Ishikawa (cell line): ENCODE data around the gene TMEM207.

Experiments used
- CEBPB ChIP-seq: IDR thresholded peaks from 2 replicates; pipeline ENCODE4 v1.6.1; 2012
- FOXM1 ChIP-seq: IDR thresholded peaks from 2 replicates; pipeline ENCODE4 v1.6.1; 2012; ENCODE audit warnings: low read depth, borderline replicate concordance
- RAD21 ChIP-seq: IDR thresholded peaks from 2 replicates; pipeline ENCODE4 v1.6.1; 2012; ENCODE audit warnings: low read depth
- REST ChIP-seq: IDR thresholded peaks from 2 replicates; pipeline ENCODE4 v1.6.1; 2012; ENCODE audit warnings: low read depth, mild to moderate bottlenecking

DNA sequence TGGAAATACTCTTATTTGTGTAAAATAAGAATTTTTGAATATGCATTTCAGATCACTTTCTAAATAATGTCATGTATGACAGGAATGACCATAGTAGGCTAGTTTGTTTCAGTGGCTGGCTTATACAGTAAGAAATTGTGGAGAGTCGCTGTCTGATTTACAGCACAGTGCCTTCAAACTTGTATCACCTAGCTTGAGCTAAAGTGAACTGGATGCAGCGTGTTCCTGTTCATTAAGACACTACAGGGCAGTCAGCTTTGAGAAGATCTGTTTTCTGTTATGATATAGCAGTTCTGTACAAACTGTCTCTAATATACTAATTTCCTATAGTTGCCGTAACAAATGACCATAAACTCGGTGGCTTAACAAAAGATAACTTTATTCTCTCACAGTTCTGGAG is 51.8 kb downstream of the TMEM207 start:
- no peak for TF ChIP-seq REST
- no peak for TF ChIP-seq FOXM1
- TF ChIP-seq RAD21 = no peak
- TF ChIP-seq CEBPB = no peak
